Brain pericyte (primary cell): ENCODE results near the gene PRKCH.

Experiments used
- DNase-seq: peaks from one replicate; pipeline ENCODE4 v3.0.0-alpha.2; 2012; ENCODE audit warnings: low read depth, low spot score

PRKCH gene

DNA sequence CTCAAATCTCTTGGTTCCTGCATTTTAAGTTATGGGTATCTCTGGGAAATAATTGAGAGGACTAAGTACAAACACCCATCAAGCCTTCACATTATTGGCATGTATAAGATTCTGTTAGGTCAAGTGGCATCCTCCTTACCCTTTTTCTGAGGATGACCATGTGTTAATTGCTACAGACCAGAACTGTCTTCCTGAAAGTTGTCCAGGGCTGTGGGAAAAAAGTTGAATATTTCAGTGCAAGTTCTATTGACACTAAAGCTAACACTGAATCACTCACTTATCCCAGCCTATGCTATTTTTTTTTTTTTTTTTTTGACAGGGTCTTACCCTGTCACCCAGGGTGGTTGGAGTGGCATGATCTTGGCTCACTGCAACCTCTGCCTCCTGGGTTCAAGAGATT, 243.8 kb downstream of the PRKCH start:
- no peak for DNase-seq

DNA sequence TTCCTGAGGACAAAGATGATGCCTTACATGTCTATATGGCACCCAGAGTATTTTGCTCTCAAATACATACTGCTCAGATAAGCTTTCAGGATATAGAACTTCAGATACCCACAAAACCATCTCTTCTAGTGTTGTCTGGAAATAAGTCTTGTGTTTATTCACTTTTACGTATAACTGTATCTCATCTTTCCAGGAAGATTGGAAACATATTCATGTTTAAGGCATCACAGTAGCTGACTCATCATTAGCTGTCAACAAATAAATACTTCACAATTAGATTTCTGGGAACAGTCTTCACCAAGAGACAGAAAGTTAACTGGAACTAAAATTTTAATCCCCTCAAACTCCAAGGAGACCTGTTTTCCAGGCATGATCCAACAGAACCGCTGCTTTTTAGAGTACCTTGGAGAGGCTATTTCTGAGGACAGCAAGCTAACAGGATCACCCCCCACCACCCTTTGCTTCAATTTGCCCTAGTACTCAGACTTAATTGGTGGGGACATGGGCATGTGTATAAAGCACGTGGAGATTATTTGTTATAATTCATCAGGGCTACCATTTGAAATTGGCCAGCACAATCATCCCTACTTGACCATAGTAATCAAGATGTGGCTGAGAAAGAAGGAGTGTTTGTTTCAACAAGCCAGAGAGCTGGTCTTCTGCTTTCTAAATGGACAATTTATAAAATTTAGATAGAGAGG, 244.6 kb downstream of the PRKCH start:
- DNase-seq, result no peak

DNA sequence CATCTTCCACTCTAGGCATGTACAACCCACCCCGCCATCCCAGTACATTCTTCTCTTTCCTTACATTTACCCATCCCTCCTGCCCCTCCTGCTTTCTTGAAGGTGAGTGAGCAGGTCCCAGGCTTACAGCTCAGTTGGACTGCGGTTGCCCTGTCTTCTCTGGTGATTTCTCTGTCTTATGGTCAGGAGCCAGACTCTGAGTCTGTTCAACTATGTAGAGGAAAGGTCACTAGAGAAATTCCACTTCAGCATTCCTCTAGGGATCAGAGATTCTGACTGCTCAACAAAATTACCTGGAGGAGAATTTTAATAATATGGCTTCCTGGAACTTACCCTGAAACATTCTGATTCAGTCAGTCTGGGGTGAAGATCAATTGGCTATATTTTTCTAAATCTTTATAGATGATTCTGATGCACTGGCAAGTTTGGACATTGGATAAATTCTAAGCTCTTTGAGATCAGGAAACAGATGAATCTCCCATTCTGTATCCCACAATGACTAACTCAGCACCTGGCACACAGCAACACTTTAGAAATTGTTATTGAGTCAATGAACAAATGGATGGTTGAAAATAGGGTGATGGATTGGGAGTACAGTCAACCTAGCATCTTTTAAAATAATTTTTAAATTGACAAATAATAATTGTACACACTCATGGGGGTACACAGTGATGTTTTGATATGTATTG, 245.3 kb downstream of the PRKCH start:
- DNase-seq, result no peak

DNA sequence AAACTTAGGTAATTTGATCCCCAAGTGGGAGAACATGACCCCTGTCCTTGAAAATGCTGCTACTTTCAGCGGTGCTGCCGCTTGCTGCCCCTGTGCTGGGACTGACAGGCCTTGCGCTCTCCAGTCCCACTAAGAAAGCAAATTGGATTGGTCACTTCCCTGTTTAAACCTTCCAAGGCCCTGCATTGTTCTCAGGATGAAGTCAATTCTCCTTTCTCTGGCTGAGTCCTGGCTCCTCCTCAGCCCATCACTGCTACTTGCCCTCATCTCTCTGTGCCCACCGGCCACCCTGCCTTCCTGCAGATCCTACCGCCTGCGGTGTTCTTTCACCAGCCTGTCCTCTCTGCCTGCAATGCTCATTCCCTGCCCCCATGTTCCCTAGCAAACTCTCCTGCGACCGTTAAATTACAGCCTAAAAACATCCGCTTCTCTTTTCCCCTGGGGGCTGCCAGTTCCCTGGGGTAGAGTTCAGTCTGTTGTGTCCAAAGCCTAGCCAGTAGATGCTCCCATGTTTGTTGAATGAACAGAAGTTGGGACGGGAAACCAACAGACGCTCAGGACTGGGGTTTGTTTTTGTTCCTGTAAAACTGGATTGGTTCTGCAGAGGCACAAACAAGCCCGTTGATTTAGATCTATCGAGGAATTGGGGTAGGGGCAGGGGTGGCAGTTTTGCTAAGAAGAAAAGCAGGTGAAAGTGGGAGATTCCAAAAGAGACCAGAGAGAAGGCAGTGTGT, 246.6 kb downstream of the PRKCH start:
- no peak for DNase-seq

DNA sequence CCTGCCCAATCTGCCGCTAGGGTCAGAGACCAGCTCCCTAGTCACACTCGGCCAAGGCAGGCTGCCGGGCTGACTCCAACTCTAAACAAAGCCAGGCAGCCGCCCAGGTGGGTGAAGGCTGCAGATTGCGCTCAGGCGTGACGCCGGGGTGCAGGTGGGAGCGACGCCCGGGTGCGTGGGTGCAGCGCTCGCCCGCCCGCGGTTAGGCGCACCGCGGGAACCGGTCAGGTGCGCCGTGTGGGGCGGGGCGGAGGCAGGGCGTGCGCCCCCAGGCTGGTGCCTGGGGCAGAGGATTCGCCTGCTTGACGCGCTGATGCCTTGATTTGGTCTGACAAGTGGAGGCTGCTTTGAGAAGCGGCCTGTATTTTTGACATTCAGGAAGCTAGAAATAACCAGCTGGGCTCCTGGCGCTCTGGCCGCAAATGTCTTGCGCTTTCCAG, 247.2 kb downstream of the PRKCH start:
- DNase-seq, result no peak

DNA sequence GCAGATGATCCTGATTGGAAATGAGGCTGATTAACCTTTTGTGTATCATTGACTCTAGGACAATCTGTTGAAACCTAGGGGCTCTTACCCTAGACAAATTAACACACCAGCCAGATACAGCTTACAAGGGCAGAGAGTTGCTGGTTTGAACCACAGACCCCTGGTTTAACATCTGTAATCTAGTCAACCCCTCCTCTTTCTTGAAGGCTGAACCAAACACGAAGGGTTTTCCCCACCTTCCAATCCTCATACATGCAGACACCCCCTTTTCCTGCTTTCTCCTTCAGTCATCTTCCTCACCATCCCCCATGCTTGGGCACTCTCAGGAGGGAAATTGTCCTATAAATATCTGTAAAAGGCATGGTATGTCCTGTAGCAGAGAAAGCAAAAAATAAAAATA, 247.9 kb downstream of the PRKCH start:
- no peak for DNase-seq

DNA sequence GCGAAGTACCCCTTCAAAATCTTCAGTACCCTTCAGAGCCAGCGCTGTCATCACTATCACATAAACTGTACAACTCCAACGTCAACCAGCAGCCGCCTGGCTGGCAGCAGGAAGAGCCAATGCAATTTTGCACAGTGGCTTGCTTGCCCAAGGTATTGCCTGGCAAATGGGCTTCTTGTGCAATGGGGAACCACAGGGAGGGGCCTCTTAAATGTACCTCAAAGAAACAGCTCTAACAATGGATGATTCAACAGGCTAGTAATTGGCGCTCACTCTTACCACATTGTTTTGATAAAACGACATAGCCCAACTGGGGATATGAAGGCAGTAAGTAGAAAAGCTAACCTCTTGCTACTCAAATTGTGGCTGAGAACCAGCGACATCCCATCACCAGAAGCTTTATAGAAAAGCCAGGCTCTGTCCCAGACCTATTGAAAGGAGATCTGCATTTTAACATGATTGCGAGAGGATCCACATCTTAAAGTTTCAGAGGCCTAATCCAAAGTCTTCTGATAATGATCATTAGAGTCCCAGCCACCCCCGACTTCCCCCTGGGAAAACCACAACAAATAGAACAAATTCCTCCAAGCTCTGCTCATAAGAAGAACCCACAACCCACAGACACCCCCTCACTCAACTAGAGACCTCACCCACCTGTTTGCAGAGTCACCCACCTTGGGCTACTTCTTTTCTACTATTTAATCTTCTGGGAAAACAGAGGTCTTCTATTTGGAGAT, 248.6 kb downstream of the PRKCH start:
- no peak for DNase-seq

DNA sequence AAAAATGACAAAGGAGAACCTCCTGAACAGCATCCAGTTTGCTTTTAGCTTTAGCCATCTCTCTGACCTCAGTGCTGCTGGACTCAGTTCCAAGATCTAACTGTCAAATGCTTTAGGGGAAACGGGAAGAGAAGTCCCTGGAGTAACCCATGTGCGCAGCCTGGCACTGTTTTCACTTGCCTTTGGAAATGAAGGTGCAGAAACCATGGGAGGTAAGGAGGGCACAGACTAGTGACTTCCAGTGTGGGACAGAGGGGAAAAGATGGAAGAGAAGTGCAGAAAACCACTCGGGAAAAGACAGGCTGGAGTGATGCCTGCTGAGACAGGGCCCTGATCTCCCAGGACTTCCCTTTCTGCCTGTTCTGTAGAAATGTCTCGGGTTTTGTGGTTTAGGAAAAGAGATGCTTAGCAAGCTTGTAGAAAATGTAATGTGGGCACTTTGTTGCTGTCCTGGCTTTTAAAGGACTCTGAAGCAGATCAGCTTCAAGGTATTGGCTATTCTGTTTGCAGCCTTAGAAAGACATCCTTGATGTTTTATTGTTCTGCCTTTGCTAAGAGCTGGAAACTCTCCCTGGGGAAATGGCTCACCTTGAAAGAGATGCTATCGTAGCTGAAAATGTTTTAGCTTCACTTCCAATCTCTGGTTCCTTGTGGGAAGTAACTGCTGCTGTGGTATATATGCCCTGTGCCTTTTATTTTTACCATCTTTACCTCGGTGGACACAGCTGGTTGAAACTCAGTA, 249.3 kb downstream of the PRKCH start:
- no peak for DNase-seq

DNA sequence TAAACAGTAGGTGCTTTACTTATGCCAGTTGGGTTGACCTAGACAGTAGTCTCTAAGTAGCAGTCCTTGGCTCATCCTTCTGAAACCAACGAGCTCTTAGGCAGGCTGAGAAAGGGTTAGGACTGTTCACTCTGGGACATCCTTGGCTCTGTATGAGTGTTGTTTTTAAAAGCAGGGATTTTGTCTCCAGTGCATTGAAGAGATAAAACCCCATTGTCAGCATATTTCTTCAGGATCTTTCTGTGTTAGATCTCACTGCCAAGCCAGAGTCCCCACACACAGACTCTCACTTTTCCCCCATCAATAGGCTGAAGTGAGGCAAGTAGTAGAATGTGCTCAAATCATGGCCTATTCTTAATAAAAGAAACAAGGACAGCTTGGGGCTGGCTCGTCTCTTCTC, 250.5 kb downstream of the PRKCH start:
- no peak for DNase-seq

DNA sequence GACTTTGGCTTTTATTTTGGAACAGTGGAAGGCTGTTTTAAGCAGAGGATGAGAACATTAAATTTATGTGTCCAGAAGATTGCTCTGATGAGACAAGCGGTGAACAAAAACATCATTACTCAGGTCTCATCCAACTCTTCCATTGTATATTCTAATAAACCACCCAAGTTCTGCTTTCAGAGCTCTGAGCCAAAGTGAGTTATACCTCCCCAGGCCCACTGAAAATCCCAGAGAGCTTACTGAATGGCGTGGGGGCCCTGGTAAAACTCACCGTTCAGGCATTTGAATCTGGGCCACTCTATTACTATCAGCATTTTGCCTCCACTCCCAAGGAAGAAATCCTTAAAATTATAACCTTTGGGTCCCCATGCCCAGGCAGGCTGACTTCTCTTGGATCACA, 251.9 kb downstream of the PRKCH start:
- DNase-seq, result no peak

DNA sequence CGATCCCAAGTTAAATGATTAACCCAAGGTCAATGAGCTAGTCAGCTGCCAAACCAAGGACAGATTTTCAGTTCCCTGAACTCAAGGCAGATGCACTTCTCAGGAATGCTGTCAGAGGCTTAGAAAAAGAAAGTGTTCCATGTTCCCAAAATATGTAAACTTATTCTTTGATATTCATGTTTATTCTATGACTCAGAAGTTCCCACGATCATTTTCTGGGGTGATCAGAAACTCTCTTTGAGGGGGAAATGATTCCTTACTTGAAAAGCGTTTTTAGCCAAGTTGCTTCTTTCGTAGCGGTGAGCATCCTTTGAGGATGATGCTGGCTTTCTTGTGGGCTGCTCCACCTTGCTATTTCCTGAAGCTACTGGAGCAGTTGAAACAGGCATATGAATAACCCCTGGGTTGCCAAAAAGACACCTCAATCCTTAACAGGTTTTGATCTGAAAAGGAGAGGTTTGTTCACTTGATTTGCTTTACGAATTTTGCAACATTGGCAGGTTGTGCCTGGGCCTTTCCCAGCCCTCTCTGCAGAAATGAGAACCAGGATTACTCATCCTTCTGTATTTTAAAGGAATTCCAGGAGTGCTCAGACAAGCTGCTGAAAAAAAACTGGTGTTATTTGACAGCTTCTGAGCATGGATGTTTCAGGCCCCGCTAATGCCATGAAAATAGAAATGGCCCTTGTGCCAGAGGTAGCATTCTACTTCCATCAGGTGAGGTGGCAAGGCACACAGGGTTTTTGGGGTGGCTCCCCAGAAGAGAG, 252.6 kb downstream of the PRKCH start:
- no peak for DNase-seq

DNA sequence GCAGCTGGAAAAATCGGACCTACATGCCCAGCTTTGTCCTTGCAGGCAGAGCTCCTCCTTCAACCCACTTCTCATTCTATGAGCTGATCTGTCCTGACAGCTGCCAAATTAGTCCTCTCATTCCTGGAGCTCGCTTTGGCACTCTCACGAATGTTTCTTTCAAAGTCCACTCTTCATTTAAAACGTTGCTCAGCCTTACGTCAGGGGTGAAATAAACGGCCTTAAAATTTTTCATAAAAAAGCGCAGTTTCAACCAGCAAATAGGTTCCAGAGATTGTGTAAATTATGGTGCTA, 253.1 kb downstream of the PRKCH start:
- no peak for DNase-seq

DNA sequence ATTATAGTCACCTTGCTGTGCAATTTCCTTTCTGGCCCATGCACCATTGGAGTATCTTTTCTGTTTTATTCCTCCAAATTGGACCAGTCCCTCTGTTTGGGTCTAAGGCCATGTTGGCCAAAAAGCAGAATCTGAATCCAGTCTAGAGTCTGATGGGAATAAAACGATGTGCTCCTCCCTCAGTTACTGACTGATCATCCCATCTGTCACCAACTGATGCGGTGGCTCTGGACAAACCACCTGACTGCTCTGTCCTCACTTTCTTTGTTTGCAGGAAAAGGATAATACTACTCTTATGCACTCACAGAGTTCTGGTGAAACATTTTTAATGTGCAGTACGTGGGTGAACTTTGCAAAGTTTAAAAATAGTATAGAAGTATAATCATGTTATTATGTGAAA, 253.7 kb downstream of the PRKCH start:
- DNase-seq, result no peak

DNA sequence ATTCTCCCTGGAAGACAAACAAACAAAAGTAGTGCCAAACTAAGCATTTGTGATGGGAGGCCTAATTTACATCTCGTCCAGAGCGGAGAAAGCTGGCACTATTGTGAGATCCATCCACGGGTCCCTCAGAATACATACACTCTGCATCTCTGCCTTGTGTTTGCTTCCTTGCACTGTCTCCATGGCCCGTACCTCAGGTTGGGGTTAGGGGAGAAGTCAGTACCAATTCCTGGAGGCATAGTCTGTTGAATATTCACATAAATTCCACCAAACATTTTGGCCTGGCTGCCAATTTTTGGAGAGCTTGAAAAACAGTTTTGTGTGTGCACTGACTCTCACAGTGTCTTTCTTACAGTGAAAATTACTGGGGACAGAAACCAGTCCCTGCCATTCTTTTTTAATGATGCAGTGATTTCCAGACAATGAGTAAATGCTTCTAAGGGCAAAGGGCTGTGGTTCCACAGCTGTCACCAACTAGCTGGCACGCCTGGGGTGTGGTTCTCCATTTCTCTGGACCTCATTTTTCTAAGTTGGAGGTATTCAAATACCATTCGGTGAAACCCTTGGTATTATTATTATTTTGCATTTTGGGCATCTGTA, 254.3 kb downstream of the PRKCH start:
- DNase-seq, result no peak

DNA sequence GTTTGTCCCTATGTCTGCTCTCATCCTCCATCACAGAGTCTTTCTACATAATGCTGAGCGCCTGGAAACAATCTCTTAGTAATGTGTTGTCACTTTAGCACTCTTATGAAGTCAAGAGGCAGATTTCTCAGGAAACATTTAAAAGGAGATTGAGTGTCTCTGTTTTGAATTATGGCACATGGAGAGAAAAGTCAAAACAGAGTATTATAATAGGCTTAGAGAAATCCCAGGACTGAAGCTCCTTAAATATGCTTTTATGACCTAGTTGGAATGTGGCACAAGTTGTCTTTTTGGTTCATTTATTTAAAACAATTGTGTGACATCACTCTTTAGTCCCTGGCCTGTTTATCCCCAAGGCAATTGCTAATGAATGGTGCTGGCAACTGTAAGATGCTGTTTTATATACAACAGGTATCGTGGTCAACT, 256.1 kb downstream of the PRKCH start:
- DNase-seq, result no peak

DNA sequence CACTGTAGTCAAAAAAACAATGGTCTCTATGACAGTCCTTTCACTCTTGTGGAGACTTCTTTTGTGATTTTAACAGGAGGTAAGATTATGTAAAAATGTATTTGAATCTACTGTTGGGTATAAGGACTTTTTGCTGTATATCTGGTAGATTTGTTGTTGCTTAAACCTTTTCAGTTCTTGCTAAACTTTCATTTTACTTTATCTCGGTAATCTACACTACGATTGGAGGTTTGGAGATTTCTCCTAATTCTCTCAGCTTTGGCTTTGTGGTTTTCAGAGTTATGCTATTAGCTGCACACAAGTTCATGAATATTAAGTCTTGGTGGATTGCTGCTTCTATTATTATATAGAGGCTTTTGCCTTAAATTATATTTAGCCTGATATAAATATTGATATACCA, 257.4 kb downstream of the PRKCH start:
- DNase-seq, result no peak

DNA sequence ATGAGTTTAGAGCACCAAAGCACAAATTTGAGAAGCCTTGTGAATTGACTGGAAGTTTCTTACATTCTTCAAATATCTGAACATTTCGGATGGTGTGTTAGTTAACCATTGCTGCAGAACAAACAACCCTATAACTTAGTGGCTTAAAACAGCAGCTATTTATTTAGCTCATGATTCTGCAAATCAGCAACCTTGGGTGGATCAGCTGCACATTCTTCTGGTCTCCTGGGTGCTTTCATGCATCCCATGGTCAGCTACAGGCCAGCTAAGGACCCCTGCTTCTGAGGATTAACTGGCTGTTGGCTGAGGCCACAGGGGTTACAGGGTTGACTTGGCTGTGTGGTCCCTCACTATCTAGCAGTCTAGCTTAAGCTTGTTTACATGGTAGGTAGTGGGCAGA, 260.0 kb downstream of the PRKCH start:
- no peak for DNase-seq

DNA sequence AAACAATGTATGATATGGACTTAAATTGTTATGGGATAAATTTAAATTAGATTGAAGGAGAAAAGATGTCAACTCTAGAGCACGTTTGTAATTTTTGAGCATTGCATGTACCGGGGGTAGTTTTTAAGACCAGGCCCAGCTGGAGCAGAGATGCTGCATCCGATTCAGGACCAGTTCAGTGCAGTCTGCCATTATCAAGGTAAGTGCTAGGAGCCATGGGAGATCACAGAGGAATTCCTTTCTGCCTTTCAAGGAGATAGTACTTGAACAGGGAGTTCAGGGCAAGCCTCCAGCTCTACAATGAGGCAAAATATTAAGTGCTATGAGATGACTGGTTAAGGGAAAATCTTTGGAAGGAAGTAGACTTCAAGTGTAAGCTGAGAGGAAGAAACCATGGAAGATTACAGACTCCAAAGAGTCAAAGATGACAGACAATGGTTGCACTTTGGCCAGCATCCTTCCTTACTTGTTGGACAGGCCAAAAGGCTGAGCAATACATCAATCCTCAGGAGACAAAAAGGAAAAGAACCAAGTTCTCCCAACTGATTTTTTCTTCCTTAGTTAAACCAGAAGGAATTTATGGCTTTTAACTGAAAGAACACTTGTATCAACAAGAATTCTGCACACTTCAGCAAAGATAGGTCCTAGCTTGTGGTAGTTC, 260.7 kb downstream of the PRKCH start:
- DNase-seq, result no peak

DNA sequence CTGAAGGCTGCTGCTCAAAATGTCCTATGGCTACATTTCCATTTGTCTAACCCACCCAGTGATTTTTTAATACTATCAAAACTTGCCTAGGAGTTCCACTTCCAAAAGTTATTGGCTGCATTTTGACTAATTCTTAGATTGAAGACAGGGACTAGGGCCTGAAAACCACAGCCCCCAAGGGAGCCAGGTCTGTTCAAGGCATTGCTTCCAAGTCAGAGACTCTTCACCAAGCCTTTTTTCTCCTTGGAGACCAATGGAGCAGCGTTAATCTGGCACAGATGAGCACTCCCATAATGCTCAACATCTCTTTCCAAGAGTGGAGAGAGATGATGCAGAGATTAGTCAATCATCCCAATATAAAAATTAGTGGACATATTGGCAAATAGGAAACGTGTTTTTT, 261.4 kb downstream of the PRKCH start:
- DNase-seq, result no peak

DNA sequence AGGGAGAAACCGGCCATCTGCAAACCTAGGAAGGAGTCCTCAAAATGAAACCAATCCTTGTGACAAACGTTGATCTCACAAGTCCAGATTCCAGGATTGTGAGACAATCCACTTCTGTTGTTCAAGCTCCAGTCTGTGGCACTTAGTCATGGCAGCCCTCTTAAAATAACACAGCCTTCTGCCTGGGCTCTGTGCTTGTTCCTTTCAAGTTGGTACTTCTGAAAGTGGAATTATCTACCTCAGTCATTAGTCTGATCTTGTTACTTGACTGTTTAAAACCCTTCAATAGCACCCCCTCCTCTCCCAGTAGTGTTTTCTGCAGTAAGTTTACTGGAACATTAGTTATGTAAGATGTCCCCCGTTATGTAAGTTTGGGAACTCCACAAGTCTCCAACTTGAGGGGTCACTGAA, 263.0 kb downstream of the PRKCH start:
- no peak for DNase-seq
